GM15510 (cell line): ENCODE measurements around the gene TMEM139.

Source experiments
- POLR2A ChIP-seq: IDR thresholded peaks from 3 replicates; pipeline ENCODE4 v1.6.1; 2011; ENCODE audit warnings: borderline replicate concordance; ENCODE audit not compliant: insufficient read length; ENCODE audit errors: extremely low read depth

Gene TMEM139

GRCh38 chr7:143284591-143285469 is at the start of gene TMEM139:
TSS of gene TMEM139 (plus strand) at chr7:143284958. CDS start at chr7:143285958, 1,000 bp downstream.
- TF ChIP-seq POLR2A: no peak

DNA sequence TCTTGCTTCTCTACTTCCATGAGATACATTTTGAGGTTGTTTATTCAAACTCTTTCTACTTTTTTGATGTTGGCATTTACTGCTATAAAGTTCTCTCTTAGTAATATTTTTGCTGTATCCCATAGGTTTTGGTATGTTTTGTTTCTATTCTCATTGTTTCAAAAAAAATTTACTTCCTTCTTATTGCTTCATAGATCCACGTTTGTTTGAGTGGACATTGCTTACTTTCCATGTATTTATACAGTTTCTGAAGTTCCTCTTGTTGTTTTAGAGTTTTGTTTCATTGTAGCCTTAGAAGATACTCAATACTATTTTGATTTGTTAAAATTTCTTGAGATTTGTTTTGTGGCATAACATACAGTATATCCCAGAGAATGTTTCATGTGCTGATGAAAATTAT is 49.2 kb upstream of the TMEM139 start:
- TF ChIP-seq POLR2A: no peak

GRCh38 chr7:143236408-143236990 is 48.3 kb upstream of the TMEM139 start:
- no peak for TF ChIP-seq POLR2A

- no peak for TF ChIP-seq POLR2A
Measured at GRCh38 chr7:143237366-143237765, 47.4 kb upstream of the TMEM139 start.

DNA sequence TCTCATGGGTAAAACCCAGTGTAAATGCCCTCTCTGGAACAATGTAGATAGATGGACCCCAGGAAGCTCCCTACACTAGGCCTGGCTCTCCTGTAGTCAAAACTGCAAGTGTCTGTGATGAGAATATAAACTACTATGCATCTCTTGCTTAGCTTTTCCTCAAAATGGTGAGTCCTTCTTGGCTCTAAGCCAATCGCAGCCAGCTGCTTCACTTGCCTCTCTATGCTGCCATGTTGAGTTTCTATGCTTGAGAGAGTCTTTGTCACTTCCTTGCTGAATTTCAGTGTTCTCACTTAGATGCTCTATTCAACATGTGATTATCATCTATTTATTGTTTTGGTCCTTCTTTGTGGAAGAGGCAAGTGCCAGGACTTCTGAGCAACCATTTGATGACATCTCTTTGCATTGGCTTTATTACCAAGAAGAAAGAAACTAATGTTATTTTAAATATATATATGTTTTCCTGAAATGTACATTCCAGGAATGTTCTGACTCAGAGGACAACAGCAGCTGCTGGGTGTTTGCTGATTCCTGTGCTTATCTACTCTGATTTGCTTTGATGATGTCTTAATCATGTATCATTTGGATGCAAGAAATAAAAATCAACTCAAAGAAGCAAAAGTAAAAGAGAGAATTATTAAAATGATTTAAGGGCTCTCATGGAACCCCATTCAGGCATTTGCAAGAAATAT is 46.3 kb upstream of the TMEM139 start:
- TF ChIP-seq POLR2A: no peak

- no peak for TF ChIP-seq POLR2A
Measured at GRCh38 chr7:143239813-143240212, 44.9 kb upstream of the TMEM139 start.

- no peak for TF ChIP-seq POLR2A
Measured at GRCh38 chr7:143240291-143241168, 44.2 kb upstream of the TMEM139 start.

- no peak for TF ChIP-seq POLR2A
Measured at GRCh38 chr7:143242306-143242705, 42.5 kb upstream of the TMEM139 start.

DNA sequence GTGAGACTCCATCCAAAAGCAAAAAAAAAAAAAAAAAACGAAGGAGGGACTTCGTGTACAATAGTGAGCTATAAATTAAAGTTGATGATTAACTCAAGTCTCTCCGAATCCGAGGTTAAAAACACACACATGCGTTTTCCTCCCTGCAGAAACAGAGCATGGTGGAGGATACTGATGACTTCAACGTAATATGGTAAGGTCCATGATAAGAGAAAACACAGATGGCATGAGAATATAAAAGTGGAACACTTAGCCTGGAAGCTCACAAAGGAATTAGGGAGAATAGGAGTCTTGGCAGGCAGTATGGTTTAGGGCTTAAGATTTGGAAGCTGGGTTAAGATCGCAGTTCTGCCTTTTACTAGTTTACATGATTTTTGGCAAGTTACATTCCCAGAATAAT is 41.6 kb upstream of the TMEM139 start:
- TF ChIP-seq POLR2A: no peak

DNA sequence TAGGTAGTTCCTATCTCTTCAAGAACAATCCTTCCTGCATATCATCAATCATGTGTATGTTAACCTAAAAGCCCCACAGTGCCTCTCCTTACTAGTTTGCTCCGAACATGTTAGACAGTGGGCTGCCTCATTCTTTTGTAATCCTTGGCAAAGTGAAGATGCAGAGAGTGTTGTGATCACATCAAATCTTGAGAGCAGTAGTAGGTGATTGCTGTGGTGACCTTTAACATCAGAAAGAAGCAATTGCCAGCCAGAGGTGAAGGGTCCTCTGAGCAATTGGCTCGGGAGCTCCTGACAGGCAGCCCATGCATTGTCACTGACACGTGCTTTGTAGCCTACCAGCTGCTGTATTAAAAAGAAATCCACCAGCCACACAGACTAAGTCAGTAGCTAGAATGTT is 41.1 kb upstream of the TMEM139 start:
- TF ChIP-seq POLR2A: no peak

GRCh38 chr7:143244321-143244720 is 40.4 kb upstream of the TMEM139 start:
- TF ChIP-seq POLR2A: no peak

- no peak for TF ChIP-seq POLR2A
Measured at GRCh38 chr7:143245123-143245522, 39.6 kb upstream of the TMEM139 start.

GRCh38 chr7:143247372-143247771 is 37.4 kb upstream of the TMEM139 start:
- TF ChIP-seq POLR2A: no peak

DNA sequence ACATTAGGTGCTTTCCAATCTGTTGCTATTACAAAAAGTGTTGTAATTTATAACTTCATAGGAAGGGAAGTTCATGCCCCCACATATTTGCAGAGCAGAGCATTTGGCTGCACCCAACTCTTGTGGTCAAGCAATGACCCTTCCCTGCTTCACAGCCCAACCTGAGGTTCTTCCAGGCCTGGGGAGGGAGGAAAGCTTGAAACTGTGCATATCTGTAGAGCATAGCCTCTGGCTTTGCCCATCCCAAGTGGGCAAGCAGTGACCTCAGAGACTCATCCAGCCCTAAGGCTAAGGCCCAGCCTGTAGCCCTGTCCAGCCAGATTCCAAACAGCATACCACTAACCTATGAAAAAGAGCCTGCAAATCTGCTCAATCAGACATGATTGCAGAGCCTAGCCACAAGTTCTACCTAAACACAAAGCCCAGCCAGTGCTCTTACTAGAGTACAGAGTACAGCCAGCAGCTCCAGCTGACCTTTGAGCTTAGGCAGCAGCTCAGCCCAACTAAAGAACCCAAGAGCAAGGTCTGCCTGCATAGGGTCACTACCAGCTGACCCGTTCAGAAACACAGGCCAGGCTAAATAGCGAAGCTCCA is 35.9 kb upstream of the TMEM139 start:
- no peak for TF ChIP-seq POLR2A
